SK-MEL-5 (cell line): ENCODE measurements around the gene PRTFDC1. TPM values are rescaled to one million over a fixed set of nuclear protein-coding genes. Genes with fewer than 3 reads are reported as not detected.
A peak's percentile ranks its signal among the peaks of the same experiment; 100 is the strongest.
"Not testable (repeated sequence)": the region's sequence is repeated elsewhere in the genome, so short reads cannot be mapped to it uniquely, and the experiment has no call there.

Experiments used
- DNase-seq: peaks from one replicate; pipeline ENCODE4 v3.0.0-alpha.2; 2016; ENCODE audit warnings: low read depth, low spot score
- in situ Hi-C: cut with HindIII; loops from 2 replicates; pipeline ENCODE4 v1.10.0; 2016; ENCODE audit warnings: low sequenced_read_pairs, high pct_unique_total_duplicates, low pct_unique_long_range_greater_than_20kb
- total RNA-seq: library from RNA; depleted of rRNA; stranded (reverse); fragments of >200 nt; shearing (Covaris generic); gene quantifications from 2 replicates; pipeline ENCODE4 v1.2.3, GENCODE V29; 2014

Gene PRTFDC1
- total RNA-seq, 1 experiment from 2014 or later = 0.24 TPM

- in situ Hi-C loops = no loop called here
- no peak for DNase-seq
These were observed 105.0 kb downstream of the PRTFDC1 start for GRCh38 chr10:24847112-24848070.

GRCh38 chr10:24844742-24845141 is 107.7 kb downstream of the PRTFDC1 start:
- no peak for DNase-seq
- in situ Hi-C loops = no loop called here

- no peak for DNase-seq
- in situ Hi-C loops = no loop called here
These were observed 109.2 kb downstream of the PRTFDC1 start for GRCh38 chr10:24843256-24843655.

GRCh38 chr10:24842856-24843255 is 109.5 kb downstream of the PRTFDC1 start:
- in situ Hi-C loops = no loop called here
- no peak for DNase-seq

- in situ Hi-C loops = no loop called here
These were observed 110.9 kb downstream of the PRTFDC1 start for GRCh38 chr10:24841530-24841929.

GRCh38 chr10:24840784-24841183 is 111.6 kb downstream of the PRTFDC1 start:
- DNase-seq = no peak
- in situ Hi-C loops = no loop called here

More at GRCh38 chr10:24841530-24841929, 110.9 kb downstream of the PRTFDC1 start:
- DNase-seq = no peak

GRCh38 chr10:24837781-24838180 is 114.6 kb downstream of the PRTFDC1 start:
- in situ Hi-C loops = not testable (repeated sequence)

GRCh38 chr10:24834869-24835268 is 117.5 kb downstream of the PRTFDC1 start:
- no peak for DNase-seq
- in situ Hi-C loops = no loop called here

More at GRCh38 chr10:24837781-24838180, 114.6 kb downstream of the PRTFDC1 start:
- DNase-seq = not testable (repeated sequence)

- DNase-seq = peak; percentile 32
- in situ Hi-C loops = no loop called here
These were observed 126.4 kb downstream of the PRTFDC1 start for GRCh38 chr10:24826009-24826408.

- in situ Hi-C loops = no loop called here
- DNase-seq = no peak
These were observed 126.9 kb downstream of the PRTFDC1 start for GRCh38 chr10:24825551-24825950.

- DNase-seq = no peak
- in situ Hi-C loops = no loop called here
These were observed 127.9 kb downstream of the PRTFDC1 start for GRCh38 chr10:24824536-24824935.

GRCh38 chr10:24824124-24824523 is 128.3 kb downstream of the PRTFDC1 start:
- DNase-seq = no peak
- in situ Hi-C loops = no loop called here

- peak; percentile 41 for DNase-seq
These were observed 129.8 kb downstream of the PRTFDC1 start for GRCh38 chr10:24822590-24822989.

GRCh38 chr10:24821986-24822385 is 130.4 kb downstream of the PRTFDC1 start:
- in situ Hi-C loops = no loop called here
- peak; percentile 77 for DNase-seq

More at GRCh38 chr10:24822590-24822989, 129.8 kb downstream of the PRTFDC1 start:
- in situ Hi-C loops = no loop called here

- DNase-seq = no peak
- in situ Hi-C loops = no loop called here
These were observed 135.5 kb downstream of the PRTFDC1 start for GRCh38 chr10:24816868-24817396.

- no peak for DNase-seq
These were observed 137.7 kb downstream of the PRTFDC1 start for GRCh38 chr10:24814568-24815313.

GRCh38 chr10:24813856-24814255 is 138.6 kb downstream of the PRTFDC1 start:
- in situ Hi-C loops = no loop called here
- no peak for DNase-seq

More at GRCh38 chr10:24814568-24815313, 137.7 kb downstream of the PRTFDC1 start:
- in situ Hi-C loops = no loop called here

GRCh38 chr10:24806262-24806661 is 146.1 kb downstream of the PRTFDC1 start:
- DNase-seq = no peak
- in situ Hi-C loops = no loop called here
